Activated T-cell treated with anti-CD3 and anti-CD28 coated beads, Interleukin-2, amount 50 U/mL, for 1 hour (primary cell): ENCODE measurements around the gene RELN.

Experiments
- DNase-seq: peaks from one replicate; pipeline ENCODE4 v3.0.0-alpha.2; 2020

The RELN gene

GRCh38 chr7:103889451-103889850, 100.0 kb downstream of the RELN start:
- DNase-seq, result no peak

GRCh38 chr7:103888603-103889153, 100.8 kb downstream of the RELN start:
- no peak for DNase-seq

GRCh38 chr7:103887853-103888602, 101.4 kb downstream of the RELN start:
- DNase-seq, result no peak

- no peak for DNase-seq
Measured at GRCh38 chr7:103887050-103887449, 102.4 kb downstream of the RELN start.

- DNase-seq, result no peak
Measured at GRCh38 chr7:103879928-103880600, 109.4 kb downstream of the RELN start.

- DNase-seq, result no peak
Measured at GRCh38 chr7:103879411-103879810, 110.0 kb downstream of the RELN start.

- DNase-seq, result no peak
Measured at GRCh38 chr7:103877565-103877964, 111.9 kb downstream of the RELN start.

- no peak for DNase-seq
Measured at GRCh38 chr7:103875718-103876117, 113.7 kb downstream of the RELN start.

- no peak for DNase-seq
Measured at GRCh38 chr7:103871473-103871872, 118.0 kb downstream of the RELN start.

GRCh38 chr7:103870664-103871063, 118.8 kb downstream of the RELN start:
- no peak for DNase-seq

GRCh38 chr7:103867874-103868273, 121.6 kb downstream of the RELN start:
- no peak for DNase-seq

- DNase-seq, result no peak
Measured at GRCh38 chr7:103866919-103867318, 122.5 kb downstream of the RELN start.

GRCh38 chr7:103865442-103865841, 124.0 kb downstream of the RELN start:
- no peak for DNase-seq

GRCh38 chr7:103862302-103863035, 127.0 kb downstream of the RELN start:
- DNase-seq, result no peak

- no peak for DNase-seq
Measured at GRCh38 chr7:103859709-103860108, 129.7 kb downstream of the RELN start.

- no peak for DNase-seq
Measured at GRCh38 chr7:103857435-103857834, 132.0 kb downstream of the RELN start.

- DNase-seq, result no peak
Measured at GRCh38 chr7:103856929-103857328, 132.5 kb downstream of the RELN start.

- DNase-seq, result no peak
Measured at GRCh38 chr7:103855671-103856070, 133.8 kb downstream of the RELN start.

GRCh38 chr7:103854611-103855010, 134.8 kb downstream of the RELN start:
- DNase-seq, result no peak

GRCh38 chr7:103851357-103851756, 138.1 kb downstream of the RELN start:
- DNase-seq, result no peak

- DNase-seq, result no peak
Measured at GRCh38 chr7:103843689-103844480, 145.6 kb downstream of the RELN start.

GRCh38 chr7:103833401-103833800, 156.1 kb downstream of the RELN start:
- DNase-seq, result no peak

- no peak for DNase-seq
Measured at GRCh38 chr7:103832438-103832837, 157.0 kb downstream of the RELN start.
